GM12878 (cell line): ENCODE results near the gene MORF4L2. TPM values are rescaled to one million over a fixed set of nuclear protein-coding genes. Genes with fewer than 3 reads are reported as not detected.

ENCODE experiments used
- ATAC-seq: fragments of 200-7000 bp; cut with Tn5 transposase; 3 replicates; pipeline ENCODE4 v1.9.1; 2020; ENCODE audit warnings: mild to moderate bottlenecking, moderate library complexity
- BruUV-seq: library from RNA; stranded (reverse); fragments of 400-500 nt; replicated peaks from 2 replicates; lab custom pipeline; 2021; lab: Mats Ljungman, UMichigan
- CTCF ChIA-PET: fragments of 300-600 bp; sonication (Branson Sonifier 250); formaldehyde crosslinking; extraction: SDS; loops from one replicate; lab custom pipeline; 2021; ENCODE audit warnings: inconsistent platforms; lab: Yijun Ruan, JAX
- POLR2A ChIA-PET: fragments of 350-600 bp; formaldehyde crosslinking; extraction: SDS; loops from one replicate; lab custom pipeline; 2021; ENCODE audit warnings: inconsistent platforms; lab: Charles Lee
- RAD21 ChIA-PET: fragments of 300-600 bp; sonication (Branson Sonifier 250); formaldehyde crosslinking; loops from one replicate; lab custom pipeline; 2023; ENCODE audit warnings: antibody characterized with exemption; ENCODE audit not compliant: unreplicated experiment; lab: Charles Lee
- SMC1A ChIA-PET: fragments of 300-600 bp; sonication (Branson Sonifier 250); formaldehyde crosslinking; loops from one replicate; lab custom pipeline; 2023; ENCODE audit not compliant: unreplicated experiment, uncharacterized antibody; lab: Charles Lee
- DNase-seq: peaks from one replicate; pipeline ENCODE4 v3.0.0-alpha.2; 2011; ENCODE audit warnings: low read depth, low spot score
- FAIRE-seq: peaks from 3 replicates; lab custom pipeline; 2011; peaks lifted over from hg19 to GRCh38; lab: Jason Lieb, UNC
- H2AFZ ChIP-seq: 2 replicates; pipeline ENCODE4 v1.6.0; 2011; ENCODE audit warnings: low read depth, low read length, control low read depth; ENCODE audit not compliant: control insufficient read depth
- H3K27ac ChIP-seq: 2 replicates; pipeline ENCODE4 v1.5.1; 2011; ENCODE audit warnings: control low read depth; ENCODE audit not compliant: control insufficient read depth, insufficient read depth
- H3K27me3 ChIP-seq, 2 experiments: replicated peaks in 1 of 2; 2 replicates each; pipeline versions ENCODE4 v1.6.0 to v1.6.1; 2011; ENCODE audit warnings: low read length in 1 of 2; ENCODE audit not compliant: control insufficient read depth in 2 of 2, insufficient read depth in 2 of 2
- H3K36me3 ChIP-seq, 2 experiments: 2 replicates each; pipeline ENCODE4 v1.5.1; 2011; ENCODE audit warnings: low read length in 1 of 2; ENCODE audit not compliant: control insufficient read depth in 2 of 2, insufficient read depth in 2 of 2
- H3K4me1 ChIP-seq: 2 replicates; pipeline ENCODE4 v1.6.1; 2011; ENCODE audit warnings: mild to moderate bottlenecking, low read length, moderate library complexity, mixed read lengths; ENCODE audit not compliant: control insufficient read depth, insufficient read depth
- H3K4me2 ChIP-seq: 2 replicates; pipeline ENCODE4 v1.6.0; 2011; ENCODE audit warnings: control low read depth; ENCODE audit not compliant: control insufficient read depth, insufficient read depth
- H3K4me3 ChIP-seq: fragments of 200-600 bp; sonication (generic); 2 replicates; pipeline ENCODE4 v1.5.1; 2016
- H3K79me2 ChIP-seq: 2 replicates; pipeline ENCODE4 v1.6.0; 2011; ENCODE audit warnings: low read length; ENCODE audit not compliant: control insufficient read depth, insufficient read depth
- H3K9ac ChIP-seq: 2 replicates; pipeline ENCODE4 v1.8.0; 2011; ENCODE audit warnings: low read length, control low read depth, mixed read lengths; ENCODE audit not compliant: control insufficient read depth, insufficient read depth
- H3K9me3 ChIP-seq: replicated peaks from 3 replicates; pipeline ENCODE4 v1.5.1; 2011; ENCODE audit warnings: mild to moderate bottlenecking, low read length; ENCODE audit not compliant: control insufficient read depth, insufficient read depth
- H4K20me1 ChIP-seq: 2 replicates; pipeline ENCODE4 v1.6.0; 2011; ENCODE audit not compliant: control insufficient read depth, insufficient read depth
- BHLHE40 ChIP-seq, 2 experiments: fragments of 450-650 bp in 1 of 2; IDR thresholded peaks; 2 replicates each; pipeline ENCODE4 v1.6.1; 2011 to 2017; ENCODE audit warnings: low read depth in 2 of 2, borderline replicate concordance in 1 of 2, improper control_type of control experiment in 1 of 2, low read length in 1 of 2, mild to moderate bottlenecking in 1 of 2
- CHD4 ChIP-seq: fragments of 200-600 bp; sonication (generic); IDR thresholded peaks from 2 replicates; pipeline ENCODE4 v1.6.1; 2016; ENCODE audit warnings: mild to moderate bottlenecking
- EP300 ChIP-seq, 2 experiments: fragments of 150-350 bp in 1 of 2; IDR thresholded peaks; 2 replicates each; pipeline ENCODE4 v1.6.1; 2011 to 2012; ENCODE audit warnings: low read depth in 2 of 2, low read length in 2 of 2, borderline replicate concordance in 1 of 2, improper control_type of control experiment in 1 of 2, inconsistent platforms in 1 of 2; ENCODE audit not compliant: control insufficient read depth in 1 of 2
- ETV6 ChIP-seq, 2 experiments: fragments of 450-650 bp in 1 of 2; IDR thresholded peaks in 1 of 2; conservative IDR thresholded peaks in 1 of 2; 2 replicates each; pipeline ENCODE4 v1.6.1; 2014; ENCODE audit warnings: antibody characterized with exemption in 1 of 2, borderline replicate concordance in 1 of 2, low read depth in 1 of 2, mild to moderate bottlenecking in 1 of 2, moderate library complexity in 1 of 2
- FOXM1 ChIP-seq: IDR thresholded peaks from 2 replicates; pipeline ENCODE4 v1.6.1; 2012; ENCODE audit warnings: low read depth, mild to moderate bottlenecking, inconsistent platforms, low read length, moderate library complexity
- IKZF2 ChIP-seq, 2 experiments: fragments of 450-650 bp; IDR thresholded peaks; 2 replicates each; pipeline ENCODE4 v1.6.1; 2017; ENCODE audit warnings: mild to moderate bottlenecking in 2 of 2, moderate library complexity in 2 of 2
- NFIC ChIP-seq: IDR thresholded peaks from 2 replicates; pipeline ENCODE4 v1.6.1; 2012; ENCODE audit warnings: low read depth, mild to moderate bottlenecking, inconsistent platforms, low read length, moderate library complexity
- NFXL1 ChIP-seq: fragments of 450-650 bp; IDR thresholded peaks from 2 replicates; pipeline ENCODE4 v1.6.1; 2017; ENCODE audit warnings: antibody characterized with exemption, mild to moderate bottlenecking, borderline replicate concordance
- NR2C2 ChIP-seq: IDR thresholded peaks from 2 replicates; pipeline ENCODE4 v1.6.1; 2011; ENCODE audit warnings: borderline replicate concordance, low read depth; ENCODE audit not compliant: control insufficient read depth, insufficient read length
- SUZ12 ChIP-seq: fragments of 200-600 bp; sonication (generic); IDR thresholded peaks from one replicate; pipeline ENCODE4 v1.6.1; 2018; ENCODE audit warnings: antibody characterized with exemption, mild to moderate bottlenecking; ENCODE audit not compliant: unreplicated experiment
- ZNF207 ChIP-seq: fragments of 450-650 bp; IDR thresholded peaks from 2 replicates; pipeline ENCODE4 v1.6.1; 2014; ENCODE audit warnings: antibody characterized with exemption, mild to moderate bottlenecking, borderline replicate concordance
- WGBS: methylation state at CpG from one replicate; pipeline ENCODE4 v1.1.6; 2016; ENCODE audit warnings: low lambda C conversion rate; ENCODE audit not compliant: insufficient replicate concordance, insufficient coverage; ENCODE audit errors: missing lambda C conversion rate; 5-methylcytosine and 5-hydroxymethylcytosine counted together
- in situ Hi-C: fragments of 300-500 bp; cut with MboI; formaldehyde crosslinking; loops from 9 replicates; pipeline ENCODE4 v1.14.3; 2018; ENCODE audit warnings: mixed read lengths
- intact Hi-C: fragments of 100-400 bp; cut with micrococcal nuclease; formaldehyde crosslinking; loops from one replicate; pipeline ENCODE4 v1.14.2; 2022; ENCODE audit not compliant: unreplicated experiment
- polyA plus RNA-seq, 11 experiments: library from polyadenylated mRNA; depleted of rRNA in 4 of 11; unstranded in 6 of 11; stranded (reverse) in 5 of 11; fragments of >200 nt; fragmentation: Nextera tagmentation in 4 of 11; fragmentation: Illumina TruSeq in 1 of 11; extraction: Ambion mirVana in 4 of 11; extraction: Trizol in 1 of 11; gene quantifications; 1 replicate in 1 of 11; 2 replicates in 10 of 11; pipeline versions ENCODE4 v1.2.1 to v1.2.3, GENCODE V29; 2011 to 2016; ENCODE audit warnings: inconsistent platforms in 2 of 11, missing spikeins in 2 of 11, low read depth in 1 of 11
- total RNA-seq, 4 experiments: library from RNA; depleted of rRNA in 3 of 4; stranded (reverse); fragments of >200 nt in 3 of 4; fragmentation: Illumina TruSeq in 1 of 4; extraction: Trizol in 1 of 4; gene quantifications; 2 replicates each; pipeline versions ENCODE4 v1.2.1 to v1.2.3, GENCODE V29; 2013 to 2021
- TF ChIP-seq, protein P1 (sequence below): fragments of 450-650 bp; IDR thresholded peaks from 2 replicates; pipeline ENCODE4 v1.6.1; 2017; ENCODE audit warnings: antibody characterized with exemption, mild to moderate bottlenecking, moderate library complexity

The MORF4L2 gene
- total and polyA plus RNA-seq, 10 of the 15 experiments (the other 5 are each of a cell fraction or from before 2014, with no cell fraction given): 118 to 311 (median 199) TPM

DNA sequence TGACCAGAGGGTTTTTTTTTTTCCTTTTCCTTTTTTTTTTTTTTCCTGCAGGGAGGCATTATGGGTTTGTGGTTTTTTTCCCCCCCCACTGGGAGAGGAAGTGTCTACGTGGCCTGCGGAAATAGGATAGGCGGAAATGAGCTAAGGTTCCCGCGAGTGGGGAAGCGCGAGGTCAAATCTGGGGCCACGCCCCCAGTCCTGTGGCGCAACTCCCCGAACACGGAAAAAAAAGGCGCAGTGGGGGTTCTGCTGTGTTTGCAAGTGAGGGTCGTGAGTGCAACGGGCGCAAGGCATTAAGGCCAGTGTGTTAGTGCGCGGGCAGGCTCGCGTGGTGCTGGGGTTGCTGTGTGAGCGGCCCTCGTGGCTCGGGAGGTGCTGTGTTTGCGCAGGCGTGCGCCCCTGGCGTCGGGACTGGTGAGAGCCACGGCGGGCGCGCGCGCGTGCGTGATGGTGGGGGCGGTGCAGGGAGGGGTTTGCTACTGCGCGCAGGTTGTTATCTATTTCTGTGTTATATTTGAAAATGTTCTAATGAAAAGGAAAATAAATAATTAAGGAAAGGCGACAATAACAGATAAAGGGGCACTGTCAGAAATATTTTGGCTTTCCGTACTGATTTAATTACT is 685 bp upstream of the MORF4L2 start (continued):
- TF ChIP-seq EP300 (IDR thresholded peaks at IDR 0.05; ENCODE audit: borderline replicate concordance in 1 of 2, control insufficient read depth in 1 of 2, low read depth in 2 of 2, low read length in 2 of 2): no peak
- TF ChIP-seq BHLHE40 (IDR thresholded peaks at IDR 0.05; ENCODE audit: borderline replicate concordance in 1 of 2, low read depth in 2 of 2, low read length in 1 of 2): peak; percentile 15 to 64; a peak in 2 of 4 replicates
- TF ChIP-seq NR2C2: no peak
- TF ChIP-seq ZNF207: 0 out of 2 replicates have a peak, but pooled peaks have one; percentile 71
- TF ChIP-seq IKZF2 (IDR thresholded peaks at IDR 0.05): peak; percentile 56 to 64

DNA sequence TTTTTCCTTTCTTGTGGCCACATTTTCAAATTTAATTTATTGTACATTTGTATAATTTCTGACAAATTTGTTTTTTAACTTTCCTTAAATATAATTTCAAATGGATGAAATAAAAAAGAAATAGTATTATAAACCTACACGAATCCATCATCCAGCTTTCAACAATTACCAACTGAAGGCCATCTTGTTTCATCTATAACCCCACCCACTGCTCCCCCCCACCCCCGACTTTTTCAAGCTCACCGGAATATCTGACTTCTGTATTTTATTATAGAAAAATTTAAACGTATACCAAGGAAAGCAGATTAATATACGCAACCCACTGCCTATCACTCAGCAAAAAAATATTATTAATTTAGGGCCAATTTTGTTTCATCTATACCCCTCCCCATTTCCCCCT is 1.1 kb downstream of the MORF4L2 start:
- no peak for FAIRE-seq
- H3K27ac ChIP-seq: peak overlapping the region; percentile 74; the same call in 1 of the 2 replicates
- no TSS peak for BruUV-seq
- no peak for ATAC-seq
- H4K20me1 ChIP-seq: no peaks in the 10 kb centered on the region
- DNase-seq: no peak
- H3K4me1 ChIP-seq: no peaks in the 10 kb centered on the region
- ChIA-PET CTCF (interaction anchor here (1.0 kb wide), 1 partner anchor 55 kb away, joined by 3 read pairs; no protein-coding TSS in a partner anchor), RAD21 (interaction anchor here (1.0 to 1.4 kb wide), 2 partner anchors 22 to 146 kb away, joined by 3 to 5 read pairs; no protein-coding TSS in a partner anchor), SMC1A (interaction anchor here (0.9 to 1.0 kb wide), 2 partner anchors 18 to 56 kb away, joined by 3 to 4 read pairs; no protein-coding TSS in a partner anchor), POLR2A (interaction anchor here (0.7 to 1.4 kb wide), 2 partner anchors 55 to 263 kb away, joined by 3 read pairs; no protein-coding TSS in a partner anchor)
- H3K36me3 ChIP-seq: 0 out of 4 replicates have a peak, but pooled peaks cover 0 to 3% of the 10 kb centered on the region in 2 experiments
- no peak overlapping the region for H2AFZ ChIP-seq
- intact Hi-C loops: loop anchor here (5.0 kb wide), 1 partner anchor 427 kb away; the partner anchor contains the start of gene ZCCHC18
- peak overlapping the region; percentile 71 for H3K4me3 ChIP-seq
- WGBS: 29% methylated on average over 5 of the region's 5 CpGs
- H3K27me3 ChIP-seq: no peaks in the 10 kb centered on the region
- peak overlapping the region; percentile 74 for H3K9ac ChIP-seq
- peak overlapping the region; percentile 4; the same call in 1 of the 2 replicates for H3K4me2 ChIP-seq
- no peaks in the 10 kb centered on the region; the same call in 2 of the 3 replicates for H3K9me3 ChIP-seq
- TF ChIP-seq NFIC: no peak
- TF ChIP-seq, protein P1, sequence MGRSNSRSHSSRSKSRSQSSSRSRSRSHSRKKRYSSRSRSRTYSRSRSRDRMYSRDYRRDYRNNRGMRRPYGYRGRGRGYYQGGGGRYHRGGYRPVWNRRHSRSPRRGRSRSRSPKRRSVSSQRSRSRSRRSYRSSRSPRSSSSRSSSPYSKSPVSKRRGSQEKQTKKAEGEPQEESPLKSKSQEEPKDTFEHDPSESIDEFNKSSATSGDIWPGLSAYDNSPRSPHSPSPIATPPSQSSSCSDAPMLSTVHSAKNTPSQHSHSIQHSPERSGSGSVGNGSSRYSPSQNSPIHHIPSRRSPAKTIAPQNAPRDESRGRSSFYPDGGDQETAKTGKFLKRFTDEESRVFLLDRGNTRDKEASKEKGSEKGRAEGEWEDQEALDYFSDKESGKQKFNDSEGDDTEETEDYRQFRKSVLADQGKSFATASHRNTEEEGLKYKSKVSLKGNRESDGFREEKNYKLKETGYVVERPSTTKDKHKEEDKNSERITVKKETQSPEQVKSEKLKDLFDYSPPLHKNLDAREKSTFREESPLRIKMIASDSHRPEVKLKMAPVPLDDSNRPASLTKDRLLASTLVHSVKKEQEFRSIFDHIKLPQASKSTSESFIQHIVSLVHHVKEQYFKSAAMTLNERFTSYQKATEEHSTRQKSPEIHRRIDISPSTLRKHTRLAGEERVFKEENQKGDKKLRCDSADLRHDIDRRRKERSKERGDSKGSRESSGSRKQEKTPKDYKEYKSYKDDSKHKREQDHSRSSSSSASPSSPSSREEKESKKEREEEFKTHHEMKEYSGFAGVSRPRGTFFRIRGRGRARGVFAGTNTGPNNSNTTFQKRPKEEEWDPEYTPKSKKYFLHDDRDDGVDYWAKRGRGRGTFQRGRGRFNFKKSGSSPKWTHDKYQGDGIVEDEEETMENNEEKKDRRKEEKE: no peak
- no peak for TF ChIP-seq FOXM1
- no peak for TF ChIP-seq ETV6 (conservative IDR thresholded peaks at IDR 0.05 in 1 of 2, IDR thresholded peaks at IDR 0.05 in 1 of 2; ENCODE audit: borderline replicate concordance in 1 of 2, low read depth in 1 of 2)
- TF ChIP-seq SUZ12: no peak
- no peak for TF ChIP-seq CHD4
- no peak for TF ChIP-seq NFXL1
- H3K79me2 ChIP-seq: peaks cover 26% of the 10 kb centered on the region
- in situ Hi-C loops: loop anchor here (10.0 kb wide), 1 partner anchor 469 kb away; the partner anchor contains the start of gene SLC25A53
